ENCODE measurements around the gene MSX1.
A peak's percentile ranks its signal among the peaks of the same experiment; 100 is the strongest.
"Not testable (repeated sequence)": the region's sequence is repeated elsewhere in the genome, so short reads cannot be mapped to it uniquely, and the experiment has no call there.

Gene MSX1

DNA sequence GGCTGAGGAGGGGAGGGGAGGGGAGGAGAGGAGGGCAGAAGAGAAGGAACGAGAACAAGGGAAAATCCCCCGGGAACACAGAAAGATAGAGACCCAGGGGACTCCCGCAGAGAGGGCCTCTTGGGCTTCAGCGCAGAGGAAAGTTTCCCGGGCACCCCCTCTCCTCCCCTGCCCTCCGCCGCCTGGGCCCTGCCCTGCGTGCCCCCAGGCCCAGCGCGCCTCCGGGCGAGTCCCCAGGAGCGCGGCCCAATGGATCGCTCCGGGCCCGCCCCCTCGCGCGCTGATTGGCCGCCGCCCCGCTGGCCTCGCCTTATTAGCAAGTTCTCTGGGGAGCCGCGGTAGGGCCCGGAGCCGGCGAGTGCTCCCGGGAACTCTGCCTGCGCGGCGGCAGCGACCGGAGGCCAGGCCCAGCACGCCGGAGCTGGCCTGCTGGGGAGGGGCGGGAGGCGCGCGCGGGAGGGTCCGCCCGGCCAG lies at the start of gene MSX1:
MSX1 (plus strand) TSS at position 341 of the 474 bp plus-strand sequence. CDS start 235 bp downstream, outside the sequence.
- DNase-seq (ENCODE audit: low read depth in 3 of 3) = peak in 2 of 3 donors; percentile 30 to 36

GRCh38 chr4:4810092-4810774 lies 49.2 kb upstream of the MSX1 start:
- no peak for DNase-seq (ENCODE audit: low read depth in 3 of 3)

GRCh38 chr4:4810778-4811177 lies 48.7 kb upstream of the MSX1 start:
- DNase-seq (ENCODE audit: low read depth in 3 of 3) = no peak

DNA sequence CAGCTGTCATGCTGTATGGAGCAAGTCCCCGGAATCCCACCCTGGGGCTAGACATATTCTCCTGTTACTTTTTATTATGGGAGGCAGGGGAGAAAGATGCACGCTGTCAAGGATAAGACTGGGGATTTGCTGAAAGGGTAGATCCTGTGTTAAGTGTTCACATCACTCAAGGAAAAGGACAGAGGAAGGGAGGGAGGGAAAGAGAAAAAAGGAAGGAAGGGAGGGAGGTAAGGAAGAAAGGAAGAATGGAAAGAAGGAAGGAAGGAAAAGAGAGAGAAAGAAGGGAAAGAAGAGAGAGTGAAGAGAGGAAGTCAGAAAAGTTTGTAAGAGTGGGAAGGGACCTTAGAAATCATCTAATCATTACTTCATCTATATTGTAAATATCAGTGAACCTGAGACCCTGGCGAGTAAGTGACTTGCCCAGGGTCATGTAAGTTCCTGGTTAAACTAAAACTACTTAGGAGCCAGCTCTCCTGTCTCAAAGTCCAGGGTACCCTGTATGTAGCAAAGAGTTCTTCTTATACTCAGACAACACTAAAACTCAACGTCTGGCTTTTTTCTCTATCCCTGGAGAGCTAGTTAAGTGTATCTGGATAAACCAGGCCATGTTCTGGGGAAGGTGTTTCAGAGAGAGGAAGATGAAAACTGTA lies 47.2 kb upstream of the MSX1 start:
- no peak for DNase-seq (ENCODE audit: low read depth in 3 of 3)

DNA sequence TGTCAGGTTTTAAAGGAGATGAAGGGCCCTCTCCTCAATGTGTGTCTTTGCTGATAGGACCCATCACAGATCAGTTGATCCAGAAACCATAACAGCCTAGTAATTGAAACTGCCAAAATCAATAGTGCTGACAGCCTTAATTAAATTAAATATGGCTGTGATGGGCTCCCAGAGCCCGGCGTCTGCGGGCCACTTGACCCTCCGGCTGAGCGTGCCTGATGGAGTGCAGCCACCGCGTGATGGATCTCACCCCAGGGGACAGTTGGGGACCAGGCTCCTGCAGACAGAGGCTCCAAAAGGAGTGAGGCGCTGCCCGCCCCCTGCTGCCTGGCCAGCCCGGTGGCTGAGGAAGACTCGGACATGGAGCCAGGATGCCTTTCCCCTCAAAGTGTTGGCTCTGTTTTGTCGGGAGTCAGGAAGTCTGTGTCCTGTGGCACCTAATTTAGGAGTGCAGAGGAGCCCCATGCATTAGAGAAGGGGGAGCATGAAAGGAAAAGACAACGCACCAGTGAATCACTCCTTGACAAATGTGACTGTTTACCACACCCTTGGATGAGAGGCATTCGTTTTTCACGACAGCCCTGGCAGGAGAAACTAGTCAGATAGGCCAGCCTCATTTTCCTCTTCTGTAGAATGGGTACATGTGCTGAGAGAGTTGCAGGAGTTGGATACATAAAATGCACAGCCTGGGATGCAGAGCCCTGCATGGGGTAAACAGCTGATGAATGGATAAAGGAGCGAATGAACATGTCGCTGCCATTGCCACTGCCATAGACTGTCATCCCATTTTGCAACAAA lies 40.9 kb upstream of the MSX1 start:
- no peak for DNase-seq (ENCODE audit: low read depth in 3 of 3)

DNA sequence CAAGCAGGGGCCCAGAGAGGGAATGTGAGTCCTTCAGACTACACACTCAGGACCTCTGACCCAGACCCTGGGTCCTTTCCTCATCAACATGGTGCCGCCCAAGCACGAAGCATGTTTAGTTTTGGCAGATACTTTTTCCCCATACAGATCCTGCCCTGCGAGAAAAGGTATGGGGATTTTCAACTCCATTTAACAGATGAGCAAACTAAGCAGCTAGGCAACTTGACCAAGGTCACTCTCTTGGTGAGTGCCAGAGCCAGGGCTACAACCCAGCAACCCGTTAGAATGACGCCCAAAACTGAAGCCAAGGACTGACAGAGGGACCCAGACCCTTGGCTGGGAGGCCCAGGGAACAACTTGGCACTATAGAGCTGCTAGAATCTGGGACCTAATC lies 40.3 kb upstream of the MSX1 start:
- DNase-seq (ENCODE audit: low read depth in 3 of 3) = no peak

- DNase-seq (ENCODE audit: low read depth in 3 of 3) = no peak
Observed at GRCh38 chr4:4820261-4820660, 39.2 kb upstream of the MSX1 start.

DNA sequence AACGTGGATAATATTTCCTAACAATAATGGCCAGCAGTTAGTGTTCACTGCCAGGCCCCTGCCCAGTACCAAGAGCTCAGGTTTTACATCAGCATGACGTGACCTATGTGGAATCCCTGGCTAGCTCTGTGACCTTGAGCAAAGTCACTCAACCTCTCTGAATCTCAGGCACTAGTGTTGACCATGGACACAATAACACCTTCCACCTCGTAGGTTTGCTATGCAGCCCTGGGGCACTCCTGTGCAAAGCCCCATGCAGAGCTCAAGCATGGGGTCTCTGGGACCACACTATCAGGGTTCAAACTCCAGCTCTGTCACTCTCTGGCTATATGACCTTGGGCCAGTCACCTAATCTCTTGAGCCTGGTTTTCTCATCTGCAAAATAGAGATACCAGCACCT lies 38.7 kb upstream of the MSX1 start:
- DNase-seq (ENCODE audit: low read depth in 3 of 3) = no peak

DNA sequence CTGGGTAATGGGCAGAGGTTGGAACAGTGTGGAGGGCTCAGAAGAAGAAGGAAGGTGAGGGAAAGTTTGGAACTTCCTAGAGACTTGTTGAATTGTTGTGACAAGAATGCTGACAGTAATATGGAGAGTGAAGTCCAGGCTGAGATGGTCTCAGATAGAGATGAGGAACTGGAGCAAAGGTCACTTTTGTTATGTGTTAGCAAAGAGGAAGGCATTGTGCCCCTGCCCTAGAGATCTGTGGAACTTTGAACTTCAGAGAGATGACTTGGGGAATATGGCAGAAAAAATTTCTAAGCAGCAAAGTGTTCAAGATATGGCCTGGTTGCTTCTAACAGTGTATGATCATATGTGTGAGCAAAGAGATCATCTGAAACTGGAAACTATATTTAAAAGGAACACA lies 37.9 kb upstream of the MSX1 start:
- DNase-seq (ENCODE audit: low read depth in 3 of 3) = no peak

DNA sequence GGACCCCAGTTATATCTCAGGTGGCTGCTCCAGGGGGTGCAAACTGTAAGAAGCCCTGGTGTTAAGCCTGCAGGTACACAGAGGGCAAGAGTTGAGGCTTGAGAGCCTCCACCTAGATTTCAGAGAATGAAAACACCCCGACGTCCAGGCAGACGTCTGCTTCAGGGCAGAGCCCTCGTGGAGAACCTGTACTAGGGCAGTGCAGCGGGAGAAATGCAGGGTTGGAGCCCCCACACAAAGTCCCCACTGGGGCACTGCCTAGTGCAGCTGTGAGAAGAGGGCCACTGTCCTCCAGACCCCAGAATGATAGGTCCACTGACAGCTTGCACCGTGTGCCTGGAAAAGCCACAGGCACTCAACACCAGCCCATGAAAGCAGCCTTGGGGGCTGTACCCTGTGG lies 37.2 kb upstream of the MSX1 start:
- not testable (repeated sequence) for DNase-seq (ENCODE audit: low read depth in 3 of 3)

DNA sequence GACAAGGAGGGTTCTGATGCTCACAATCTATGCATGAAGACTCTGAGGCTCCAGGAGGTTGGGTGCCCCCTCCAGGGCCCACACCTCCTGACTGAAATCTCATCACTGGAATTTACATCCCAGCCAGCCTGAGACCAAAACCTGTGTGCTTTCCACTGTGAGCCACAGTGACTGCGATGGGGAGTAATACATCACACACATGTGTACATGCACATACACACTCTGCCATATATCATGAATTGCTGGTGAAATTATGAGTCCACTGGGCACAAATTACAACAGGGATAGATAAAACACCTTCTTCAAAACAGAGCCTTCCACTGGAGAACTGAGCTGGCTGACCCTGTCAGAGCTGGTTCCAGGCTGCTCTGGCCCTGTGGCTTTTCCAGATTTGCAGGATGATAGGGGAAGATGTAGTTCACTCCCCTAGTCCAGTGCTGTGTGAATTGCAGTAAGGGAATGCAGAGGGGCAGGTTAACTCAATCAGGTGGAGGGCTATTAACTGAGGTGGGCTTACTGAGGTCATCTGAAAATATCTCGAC lies 35.8 kb upstream of the MSX1 start:
- DNase-seq (ENCODE audit: low read depth in 3 of 3) = no peak

GRCh38 chr4:4824232-4824631 lies 35.2 kb upstream of the MSX1 start:
- no peak for DNase-seq (ENCODE audit: low read depth in 3 of 3)

DNA sequence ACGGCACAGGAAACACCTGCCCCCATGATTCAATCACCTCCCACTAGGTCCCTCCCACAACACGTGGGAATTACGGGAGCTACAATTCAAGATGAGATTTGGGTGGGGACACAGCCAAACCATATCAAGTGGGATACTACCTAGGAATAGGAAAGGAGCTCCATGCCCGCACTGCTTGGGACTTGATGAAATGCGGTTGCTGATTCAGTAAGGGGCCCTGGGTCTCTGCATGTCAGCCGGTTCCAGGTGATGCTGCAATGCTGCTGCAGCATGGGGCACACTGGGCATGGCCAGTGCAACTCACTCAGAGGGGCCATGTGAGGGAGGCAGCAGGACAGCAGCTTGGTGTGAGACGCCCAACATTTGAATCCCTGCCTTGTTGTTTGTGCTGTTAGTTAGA lies 34.0 kb upstream of the MSX1 start:
- no peak for DNase-seq (ENCODE audit: low read depth in 3 of 3)

- DNase-seq (ENCODE audit: low read depth in 3 of 3) = no peak
Observed at GRCh38 chr4:4829837-4830236, 29.6 kb upstream of the MSX1 start.

DNA sequence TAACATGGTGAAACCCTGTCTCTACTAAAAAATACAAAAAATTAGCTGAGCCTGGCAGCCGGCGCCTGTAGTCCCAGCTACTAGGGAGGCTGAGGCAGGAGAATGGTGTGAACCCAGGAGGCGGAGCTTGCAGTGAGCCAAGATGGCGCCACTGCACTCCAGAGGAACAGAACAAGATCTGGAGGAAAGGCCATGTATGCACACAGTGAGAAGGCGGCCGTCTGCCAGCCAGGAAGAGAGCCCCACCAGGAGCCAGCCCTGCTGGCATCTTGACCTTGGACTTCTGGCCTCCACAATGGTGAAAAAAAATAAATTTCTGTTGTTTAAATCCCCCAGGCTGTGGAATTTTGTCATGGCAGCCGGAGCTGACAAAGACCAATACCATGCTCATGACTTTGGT lies 28.2 kb upstream of the MSX1 start:
- DNase-seq (ENCODE audit: low read depth in 3 of 3) = no peak

DNA sequence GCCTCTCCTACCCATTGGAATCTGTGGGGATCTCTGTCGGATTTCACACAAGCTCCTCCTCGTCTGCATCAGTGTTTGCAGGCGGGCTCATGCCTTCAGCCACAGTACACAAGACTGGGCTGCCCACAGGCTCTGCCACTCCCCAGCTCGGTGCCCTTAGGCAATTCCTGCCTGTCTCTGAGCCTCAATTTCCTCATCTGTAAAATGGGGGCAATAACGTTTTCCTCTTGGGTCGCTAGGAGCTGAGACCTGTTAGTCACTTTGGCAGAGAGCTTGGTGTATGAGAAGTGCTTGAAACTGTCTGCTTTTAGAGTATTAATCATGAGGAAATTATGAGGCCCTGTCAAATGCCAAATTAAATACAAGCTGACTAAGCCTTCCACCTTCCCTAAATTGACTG lies 27.6 kb upstream of the MSX1 start:
- DNase-seq (ENCODE audit: low read depth in 3 of 3) = no peak

GRCh38 chr4:4836044-4836443 lies 23.4 kb upstream of the MSX1 start:
- DNase-seq (ENCODE audit: low read depth in 3 of 3) = no peak

GRCh38 chr4:4837316-4837715 lies 22.1 kb upstream of the MSX1 start:
- no peak for DNase-seq (ENCODE audit: low read depth in 3 of 3)

- no peak for DNase-seq (ENCODE audit: low read depth in 3 of 3)
Observed at GRCh38 chr4:4838051-4838935, 21.2 kb upstream of the MSX1 start.

- DNase-seq (ENCODE audit: low read depth in 3 of 3) = no peak
Observed at GRCh38 chr4:4838936-4839810, 20.3 kb upstream of the MSX1 start.

All from stimulated activated CD4-positive, alpha-beta T cell treated with anti-CD3 and anti-CD28 coated beads, TNF-alpha, amount 100 ng/mL, for 48 hours (primary cell).